GM18526 (cell line): ENCODE results near the gene ROR2.

Experiments used
- POLR2A ChIP-seq: IDR thresholded peaks from 3 replicates; pipeline ENCODE4 v1.6.1; 2011; ENCODE audit not compliant: insufficient read length; ENCODE audit errors: extremely low read depth

The ROR2 gene

DNA sequence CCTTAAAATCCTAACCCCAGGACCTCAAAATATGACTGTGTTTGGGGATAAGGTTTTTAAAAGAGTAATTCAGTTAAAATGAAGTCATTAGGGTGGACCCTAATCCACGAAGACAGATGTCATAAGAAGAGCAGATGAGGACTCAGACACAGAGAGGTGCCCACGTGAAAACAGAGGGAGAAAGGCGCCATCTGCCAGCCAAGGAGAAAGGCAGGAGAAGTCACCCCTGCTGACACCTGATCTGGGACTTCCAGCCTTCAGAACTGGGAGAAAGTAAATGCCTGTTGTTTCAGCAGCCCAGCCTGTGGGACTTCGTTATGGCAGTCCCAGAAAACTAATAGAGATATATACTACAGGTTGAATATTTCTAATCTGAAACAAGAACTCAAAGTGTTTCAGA is 67.4 kb downstream of the ROR2 start:
- TF ChIP-seq POLR2A = no peak

DNA sequence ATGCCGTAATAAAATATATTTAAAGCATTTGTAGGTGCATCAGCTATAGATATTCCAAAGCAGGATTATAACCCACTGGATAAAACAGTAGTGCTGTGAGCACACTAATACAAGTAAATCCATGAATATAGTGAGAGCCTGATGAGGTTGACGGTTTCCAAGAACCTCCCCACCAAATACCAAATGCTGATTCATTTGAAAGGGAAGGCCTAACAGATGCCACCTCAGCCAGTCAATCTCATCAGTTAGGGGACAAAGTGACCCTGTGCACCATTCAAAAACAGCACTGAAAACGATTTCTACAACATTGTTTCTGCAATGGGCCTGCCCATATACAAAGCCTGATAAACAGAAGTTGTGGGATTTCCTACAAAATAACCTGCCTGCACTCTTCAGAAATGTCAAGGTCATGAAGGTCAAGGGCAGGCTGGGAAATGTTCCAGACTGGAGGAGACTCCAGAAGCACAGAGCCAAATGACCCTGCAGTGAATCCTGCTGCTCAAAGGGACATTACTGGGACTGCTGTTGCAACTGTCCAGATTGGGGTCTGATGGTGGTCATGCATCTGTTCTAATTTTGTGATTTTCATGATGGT is 69.6 kb downstream of the ROR2 start:
- no peak for TF ChIP-seq POLR2A

DNA sequence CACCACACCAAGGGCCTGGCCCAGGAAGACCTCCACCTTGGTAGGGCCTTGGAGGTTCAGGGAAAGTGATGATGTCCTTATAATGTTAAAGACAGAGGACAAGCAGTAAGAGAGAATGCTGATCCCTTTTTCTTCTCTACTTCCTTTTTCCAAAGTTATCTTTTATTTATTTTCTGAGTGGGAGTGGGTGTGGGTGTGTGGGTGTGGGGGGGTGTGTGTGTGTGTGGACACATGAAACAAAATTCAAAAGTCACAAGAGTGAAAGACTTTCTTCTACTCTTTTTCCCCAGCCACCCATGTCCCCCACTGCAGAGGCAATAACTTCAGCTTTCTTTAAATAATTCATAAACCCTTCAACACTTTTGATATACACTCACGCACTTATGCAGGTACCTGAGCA is 70.8 kb downstream of the ROR2 start:
- TF ChIP-seq POLR2A = no peak

DNA sequence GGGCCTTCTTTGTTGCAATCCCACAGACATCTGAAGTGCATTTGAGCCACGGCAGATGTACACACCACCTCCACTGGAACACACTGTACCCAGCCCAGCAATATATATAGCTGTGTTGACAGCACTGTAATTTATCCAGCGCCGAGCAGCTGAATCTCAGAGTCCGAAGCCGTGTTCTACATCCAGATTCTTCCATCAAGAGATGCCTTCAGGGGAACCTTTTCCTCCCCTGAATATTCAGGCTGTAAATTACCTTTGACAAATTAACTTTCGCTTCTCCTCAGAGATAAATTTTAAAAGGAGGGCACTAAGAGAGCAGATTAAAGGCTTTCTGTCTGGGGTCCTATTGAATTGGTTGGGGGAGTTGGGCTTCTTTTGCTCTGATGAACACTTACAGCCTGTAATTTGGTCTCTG is 76.4 kb downstream of the ROR2 start:
- no peak for TF ChIP-seq POLR2A

DNA sequence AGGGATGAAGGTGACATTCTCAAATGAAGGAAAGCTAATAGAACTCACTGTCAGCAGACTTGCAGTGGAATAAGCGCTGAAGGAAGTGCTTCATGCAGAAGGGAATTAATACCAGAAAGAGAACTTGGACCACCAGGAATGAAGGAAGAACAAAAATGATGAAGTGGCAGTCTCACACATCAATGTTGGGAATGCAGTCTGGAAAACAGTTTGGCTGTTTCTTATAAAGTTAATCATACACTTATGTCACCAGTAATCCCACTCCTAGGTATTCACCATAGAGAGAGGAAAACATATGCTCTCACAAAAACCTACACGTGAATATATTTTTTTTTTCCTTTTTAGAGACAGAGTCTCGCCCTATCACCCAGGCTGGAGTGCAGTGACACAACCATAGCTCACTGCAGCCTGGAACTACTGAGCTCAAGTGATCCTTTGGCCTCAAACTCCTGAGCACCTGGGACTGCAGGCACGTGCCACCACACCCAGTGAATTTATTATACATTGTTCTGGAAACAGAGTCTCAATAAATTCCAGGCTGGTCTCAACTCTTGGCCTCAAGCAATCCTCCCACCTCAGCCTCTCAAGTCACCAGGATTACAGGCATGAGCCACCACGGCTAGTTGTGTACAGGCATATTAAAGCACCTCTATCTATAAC is 81.2 kb downstream of the ROR2 start:
- TF ChIP-seq POLR2A = no peak

DNA sequence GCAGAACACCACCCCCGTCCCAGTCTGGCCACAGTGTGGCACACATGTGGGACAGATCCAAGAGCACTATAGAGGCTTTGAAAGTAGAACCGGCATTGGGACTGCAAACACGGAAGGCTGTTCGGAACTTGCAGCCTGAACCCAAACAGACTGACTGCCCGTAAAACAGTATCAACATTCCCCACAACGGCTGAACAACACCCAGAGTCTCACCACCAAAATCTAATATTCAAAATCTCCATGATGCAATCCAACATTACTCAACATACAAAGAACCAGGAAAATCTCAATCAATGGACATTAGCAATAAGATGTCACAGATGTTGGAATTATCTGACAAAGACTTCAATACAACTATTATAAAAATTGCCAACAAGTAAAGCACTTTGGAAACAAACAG is 82.3 kb downstream of the ROR2 start:
- no peak for TF ChIP-seq POLR2A

DNA sequence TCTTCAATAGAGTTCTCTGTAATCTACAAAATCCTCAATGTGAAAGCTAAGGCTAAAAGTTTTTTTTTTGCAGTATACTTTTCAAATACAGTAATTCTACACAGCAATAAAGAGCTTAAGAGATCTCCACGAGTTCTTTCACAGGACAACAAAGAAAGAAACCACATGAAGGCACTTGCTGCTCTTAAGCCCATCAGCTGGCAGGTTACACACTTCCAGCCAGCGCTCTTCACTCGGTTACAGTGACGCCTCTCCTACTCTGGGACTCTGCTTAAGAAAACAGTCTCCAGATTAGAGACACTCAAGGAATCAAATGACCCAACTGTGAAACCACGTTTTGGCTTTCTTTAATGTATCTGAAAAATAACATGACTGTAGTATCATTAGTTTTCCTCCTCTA is 85.0 kb downstream of the ROR2 start:
- TF ChIP-seq POLR2A = no peak

DNA sequence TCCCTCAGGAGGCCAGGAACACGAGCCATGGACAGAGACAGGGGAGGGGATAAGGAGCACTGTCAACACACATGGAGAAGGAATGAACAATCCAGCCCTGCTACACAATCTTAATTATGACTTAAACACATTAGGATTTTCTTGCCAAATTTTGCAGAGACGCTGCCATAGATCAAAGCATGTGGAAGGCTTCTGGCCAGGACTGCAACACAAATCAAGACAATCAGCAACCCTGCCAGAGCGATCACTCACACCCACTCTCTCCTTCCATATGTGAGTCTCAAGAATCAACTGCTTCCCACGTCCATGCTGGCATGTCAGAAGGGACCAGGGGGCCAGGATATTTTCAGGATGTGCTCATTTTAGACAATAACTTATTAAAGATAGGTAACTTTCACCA is 85.6 kb downstream of the ROR2 start:
- no peak for TF ChIP-seq POLR2A

DNA sequence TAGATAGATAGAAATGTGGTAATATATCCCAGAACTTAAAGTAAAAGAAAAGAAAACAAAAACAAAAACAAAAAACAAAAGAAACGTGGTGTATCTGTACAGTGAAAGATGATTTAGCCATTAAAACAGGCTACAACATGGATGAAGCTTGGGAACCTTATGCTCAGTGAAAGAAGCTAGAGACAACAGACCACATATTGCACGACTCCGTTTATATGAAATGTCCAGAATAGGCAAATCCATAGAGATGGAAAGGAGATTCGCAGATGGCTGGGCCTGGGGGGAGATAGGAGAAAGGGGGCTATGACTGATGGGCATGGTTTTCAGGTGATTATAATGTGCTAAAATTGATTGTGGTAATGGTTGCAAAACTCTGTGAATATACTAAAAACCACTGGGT is 86.6 kb downstream of the ROR2 start:
- TF ChIP-seq POLR2A = no peak

DNA sequence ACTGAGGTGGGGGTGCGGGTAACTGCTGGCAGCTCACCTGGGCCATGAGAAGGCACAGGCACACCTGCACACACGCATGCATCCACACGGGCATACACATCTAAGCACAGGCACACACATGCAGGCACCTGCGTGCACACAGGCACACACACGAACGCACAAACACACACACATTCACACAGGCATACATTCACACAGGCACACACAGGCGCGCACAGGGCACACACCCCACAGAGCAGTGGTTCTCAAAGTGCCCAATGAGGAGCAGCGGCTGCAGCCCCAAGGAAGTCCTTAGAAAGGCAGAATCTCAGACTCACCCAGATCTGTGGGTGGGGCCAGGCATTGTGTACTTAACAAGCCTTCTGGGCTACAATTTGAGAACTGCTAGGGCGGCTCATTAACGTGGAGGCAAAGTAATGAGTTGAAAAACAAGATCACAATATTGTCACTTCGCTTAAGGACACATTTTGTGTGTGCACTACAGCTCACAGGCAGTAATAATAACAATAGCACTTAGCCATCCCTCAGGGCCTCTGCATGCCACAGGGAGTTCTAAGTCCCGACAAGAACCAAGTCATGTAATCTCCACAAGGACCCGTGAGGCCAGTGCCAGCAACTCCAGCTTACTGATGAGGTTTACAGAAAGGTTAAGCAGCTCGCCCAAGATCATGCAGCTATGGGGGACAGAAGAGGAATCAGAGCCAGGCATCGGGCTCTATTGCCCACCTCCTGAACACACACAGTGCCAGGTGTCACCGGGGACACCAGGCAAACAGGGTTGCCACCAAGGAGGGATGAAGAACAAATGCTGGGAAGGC is 91.6 kb downstream of the ROR2 start:
- TF ChIP-seq POLR2A = no peak

DNA sequence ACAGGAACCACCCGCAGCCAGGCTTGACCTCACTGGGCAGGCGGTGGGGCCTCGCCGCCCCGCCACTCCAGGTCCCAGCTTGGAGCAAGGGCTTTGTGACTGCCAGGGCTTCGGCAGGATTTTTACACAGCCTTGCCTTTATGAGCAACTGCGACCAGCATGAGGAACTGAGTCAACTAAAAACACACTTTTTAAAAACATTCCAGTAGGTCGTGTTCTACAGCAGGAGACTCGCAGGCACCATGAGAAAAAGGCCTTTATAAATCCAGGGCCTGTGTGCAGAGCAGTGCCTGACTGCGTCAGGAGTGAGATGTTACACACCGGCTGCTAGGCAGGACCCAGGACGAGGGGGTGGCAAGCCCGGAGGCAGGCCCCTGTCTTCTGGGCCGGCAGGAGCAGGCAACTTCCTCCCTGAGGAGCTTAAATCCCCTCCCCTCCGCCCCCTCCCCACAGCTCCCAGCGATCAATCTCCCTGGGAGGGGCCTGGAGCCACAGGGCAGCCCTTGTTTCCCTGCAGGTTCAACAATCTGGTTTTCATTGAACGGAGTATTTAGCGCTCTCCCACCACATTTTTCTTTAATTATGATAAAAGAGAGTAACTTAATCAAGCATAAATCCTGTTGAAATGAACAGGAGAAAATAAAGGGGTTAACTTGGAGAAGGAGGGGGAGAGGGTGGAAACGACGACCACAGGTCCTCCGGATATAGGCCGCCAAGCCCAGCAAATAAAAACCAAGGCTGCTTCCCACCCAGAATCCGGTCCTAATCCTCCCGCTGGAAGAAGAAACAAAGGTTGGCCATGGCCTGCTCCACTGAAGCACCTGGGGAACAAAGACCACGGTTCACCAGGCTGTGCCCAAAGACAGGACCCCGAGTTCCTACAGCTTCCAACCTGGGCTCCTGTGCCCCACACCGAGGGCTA is 92.5 kb downstream of the ROR2 start:
- TF ChIP-seq POLR2A = no peak

DNA sequence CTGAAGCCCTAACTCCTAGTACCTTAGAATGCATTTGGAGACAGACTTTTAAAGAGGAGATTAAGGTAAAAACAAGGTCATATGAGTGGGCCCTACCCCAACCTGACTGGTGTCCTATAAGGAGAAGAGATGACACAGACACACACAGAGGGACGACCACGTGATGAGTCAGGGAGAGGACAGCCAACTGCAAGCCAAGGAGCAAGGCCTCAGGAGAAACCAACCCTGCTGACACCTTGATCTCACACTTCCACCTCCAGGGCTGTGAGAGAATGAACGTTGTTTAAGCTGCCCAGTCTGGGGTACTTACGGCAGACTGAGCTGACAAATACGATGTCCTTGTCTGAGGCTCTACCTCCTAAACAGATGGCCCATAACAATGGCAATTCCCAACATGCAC is 93.6 kb downstream of the ROR2 start:
- TF ChIP-seq POLR2A = no peak

DNA sequence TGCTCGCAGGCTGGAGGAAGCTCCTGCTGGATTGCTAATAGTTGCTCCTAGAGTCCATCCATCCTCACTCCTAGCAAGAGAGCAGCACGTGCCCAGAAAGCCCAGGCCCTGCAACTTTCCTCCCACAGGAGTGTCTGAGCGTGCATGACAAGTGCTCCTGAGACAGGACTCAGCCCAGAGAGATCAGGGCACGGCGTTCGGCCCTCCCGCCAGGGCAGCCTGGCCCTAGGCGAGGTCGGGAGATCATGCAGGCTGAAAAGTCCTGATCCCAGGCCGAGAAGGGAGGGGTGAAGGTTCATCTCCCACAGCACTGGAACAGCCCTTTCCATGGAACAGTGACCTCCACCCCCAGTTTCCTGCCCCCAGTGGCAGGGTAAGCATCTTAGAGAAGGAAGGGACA is 94.8 kb downstream of the ROR2 start:
- no peak for TF ChIP-seq POLR2A

DNA sequence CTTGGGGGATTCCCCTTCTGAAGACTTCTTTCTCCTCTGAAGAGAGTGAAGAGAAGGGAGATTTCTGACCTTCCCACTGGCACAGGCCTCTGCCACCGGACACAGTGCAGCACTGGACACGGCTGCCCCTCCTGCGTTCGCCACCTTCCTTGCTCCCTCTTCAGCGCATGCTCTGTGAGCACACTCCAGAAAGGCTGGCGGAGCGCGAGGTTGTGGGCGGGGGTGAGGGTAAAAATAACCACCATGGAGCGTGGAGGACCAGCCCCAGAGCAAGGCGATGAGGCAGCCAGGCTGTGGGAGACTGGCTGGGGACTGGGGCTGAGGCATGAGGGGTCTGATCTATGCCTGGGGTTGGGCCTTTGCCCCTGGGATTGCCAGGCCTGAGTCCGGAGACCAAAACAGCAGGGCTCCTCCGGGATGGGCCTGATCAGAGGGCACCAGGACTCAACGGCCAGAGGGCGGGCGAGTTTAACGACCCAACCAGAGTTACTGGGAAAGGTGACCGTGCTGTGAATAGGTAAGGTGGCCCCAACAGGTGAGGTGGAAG is 97.2 kb downstream of the ROR2 start:
- no peak for TF ChIP-seq POLR2A

DNA sequence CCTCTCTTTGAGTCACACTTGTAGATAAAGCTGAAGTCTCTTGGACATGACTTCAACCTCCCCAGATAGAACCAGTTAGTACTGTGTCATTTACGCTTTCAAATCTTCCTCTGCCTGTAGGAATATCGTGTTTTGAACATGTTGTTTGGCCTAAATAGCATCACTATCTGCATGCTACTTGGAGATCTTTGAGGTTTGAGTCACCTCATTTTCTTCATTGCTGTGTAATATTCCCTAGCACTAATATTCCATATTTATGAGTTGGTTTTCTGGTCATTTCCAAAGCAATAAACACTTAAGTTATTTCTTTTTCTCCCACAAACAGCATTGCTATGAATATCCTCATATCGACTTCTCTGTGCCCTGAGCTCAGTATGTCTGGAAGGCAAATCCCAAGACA is 100.3 kb downstream of the ROR2 start:
- TF ChIP-seq POLR2A = no peak
